PC-9 (cell line): Measurements from ENCODE around the gene ZNF79. TPM values are rescaled to one million over a fixed set of nuclear protein-coding genes. Genes with fewer than 3 reads are reported as not detected.

Experiments used
- BruUV-seq: library from RNA; stranded (reverse); fragments of 400-500 nt; replicated peaks from 2 replicates; lab custom pipeline; 2021; lab: Mats Ljungman, UMichigan
- CTCF ChIA-PET: fragments of 300-600 bp; sonication (Branson Sonifier 250); formaldehyde crosslinking; loops from one replicate; lab custom pipeline; 2022; ENCODE audit warnings: antibody characterized with exemption; lab: Charles Lee
- POLR2A ChIA-PET: fragments of 300-600 bp; sonication (Branson Sonifier 250); formaldehyde crosslinking; loops from one replicate; lab custom pipeline; 2022; ENCODE audit warnings: antibody characterized with exemption; ENCODE audit not compliant: unreplicated experiment; lab: Charles Lee
- DNase-seq, 2 experiments: peaks; one replicate each; pipeline versions ENCODE4 v3.0.0 to v3.0.0-alpha.2; 2015 to 2022; ENCODE audit warnings: mixed read lengths in 1 of 2
- H2AFZ ChIP-seq: fragments of 200-600 bp; sonication (generic); 2 replicates; pipeline ENCODE4 v1.8.1; 2017; ENCODE audit warnings: antibody characterized with exemption
- H3F3A ChIP-seq: fragments of 200-600 bp; sonication (generic); 2 replicates; pipeline ENCODE4 v1.8.1; 2017; ENCODE audit warnings: antibody characterized with exemption, mild to moderate bottlenecking, low read depth; ENCODE audit not compliant: insufficient read depth
- H3K27ac ChIP-seq: fragments of 200-600 bp; sonication (generic); 2 replicates; pipeline ENCODE4 v1.6.1; 2016; ENCODE audit warnings: mixed run types
- H3K27me3 ChIP-seq: fragments of 200-600 bp; sonication (generic); 2 replicates; pipeline ENCODE4 v1.6.1; 2016; ENCODE audit warnings: low read depth, mixed run types; ENCODE audit not compliant: insufficient read depth
- H3K36me3 ChIP-seq: fragments of 200-600 bp; sonication (generic); 2 replicates; pipeline ENCODE4 v1.6.1; 2016; ENCODE audit warnings: low read depth, mixed run types
- H3K4me1 ChIP-seq: fragments of 200-600 bp; sonication (generic); replicated peaks from 2 replicates; pipeline ENCODE4 v1.6.1; 2016; ENCODE audit warnings: mixed run types; ENCODE audit not compliant: insufficient read depth
- H3K4me2 ChIP-seq: fragments of 200-600 bp; sonication (generic); 2 replicates; pipeline ENCODE4 v1.6.1; 2017; ENCODE audit warnings: mixed run types
- H3K4me3 ChIP-seq: fragments of 200-600 bp; sonication (generic); 2 replicates; pipeline ENCODE4 v1.6.1; 2016; ENCODE audit warnings: mixed run types
- H3K79me2 ChIP-seq: fragments of 200-600 bp; sonication (generic); 2 replicates; pipeline ENCODE4 v1.6.1; 2017; ENCODE audit warnings: low read depth, mixed run types
- H3K9me2 ChIP-seq: fragments of 200-600 bp; sonication (generic); 2 replicates; pipeline ENCODE4 v1.8.1; 2017; ENCODE audit warnings: mild to moderate bottlenecking; ENCODE audit not compliant: insufficient read depth
- H3K9me3 ChIP-seq: fragments of 200-600 bp; sonication (generic); 2 replicates; pipeline ENCODE4 v1.8.1; 2016; ENCODE audit warnings: low read depth; ENCODE audit not compliant: insufficient read depth
- H4K20me1 ChIP-seq: fragments of 200-600 bp; sonication (generic); 2 replicates; pipeline ENCODE4 v1.8.1; 2017; ENCODE audit not compliant: insufficient read depth
- CTCF ChIP-seq: fragments of 200-600 bp; sonication (generic); conservative IDR thresholded peaks from 2 replicates; pipeline ENCODE4 v1.6.1; 2017; ENCODE audit warnings: mixed run types, antibody characterized with exemption, mild to moderate bottlenecking, moderate library complexity
- EZH2 ChIP-seq: fragments of 200-600 bp; sonication (generic); IDR thresholded peaks from 2 replicates; pipeline ENCODE4 v1.8.0; 2017; ENCODE audit warnings: antibody characterized with exemption, low read depth
- intact Hi-C: fragments of 100-400 bp; cut with micrococcal nuclease; formaldehyde crosslinking; loops from one replicate; pipeline ENCODE4 v1.10.0; 2022; ENCODE audit not compliant: unreplicated experiment
- total RNA-seq: library from RNA; stranded (reverse); gene quantifications from 2 replicates; pipeline ENCODE4 v1.2.3, GENCODE V29; 2021

ZNF79 gene
- total RNA-seq, 1 experiment from 2014 or later = 5.8 TPM

GRCh38 chr9:127455324-127455992 lies 31.3 kb downstream of the ZNF79 start:
- Histone ChIP-seq H3F3A (peaks cover 7% of the 10 kb centered on the region), H3K9me3 (no peaks in the 10 kb centered on the region), H3K4me1 (peaks cover 6% of the 10 kb centered on the region), H3K79me2 (peaks cover 14% of the 10 kb centered on the region), H3K27ac (no peak overlapping the region), H3K4me2 (no peak overlapping the region), H3K36me3 (peaks cover 12% of the 10 kb centered on the region), H4K20me1 (peaks cover under 1% of the 10 kb centered on the region; the same call in 1 of the 2 replicates), H2AFZ (no peak overlapping the region), H3K9me2 (no peaks in the 10 kb centered on the region), H3K27me3 (no peaks in the 10 kb centered on the region), H3K4me3 (no peak overlapping the region)
- CTCF ChIA-PET = interaction anchor here (0.6 to 1.5 kb wide), 3 partner anchors 19 to 241 kb away, joined by 3 to 7 read pairs (median 4); no protein-coding TSS in a partner anchor
- POLR2A ChIA-PET = interaction anchor here (0.6 kb wide), 2 partner anchors 48 to 58 kb away, joined by 3 to 7 read pairs; no protein-coding TSS in a partner anchor
- intact Hi-C loops = loop anchor here (10.0 kb wide), 1 partner anchor 511 kb away; no protein-coding TSS in a partner anchor
- no peak for TF ChIP-seq EZH2
- peak; percentile 47 for TF ChIP-seq CTCF
- BruUV-seq = no TSS peak
- peak in 1 of 2 experiments; percentile 58 for DNase-seq

GRCh38 chr9:127457191-127457878 lies 33.2 kb downstream of the ZNF79 start:
- Histone ChIP-seq H3K27ac (no peak overlapping the region), H3F3A (no peaks in the 10 kb centered on the region), H4K20me1 (no peaks in the 10 kb centered on the region), H3K4me1 (peaks cover 5% of the 10 kb centered on the region), H3K9me2 (no peaks in the 10 kb centered on the region), H3K9me3 (no peaks in the 10 kb centered on the region), H3K79me2 (peaks cover 5% of the 10 kb centered on the region; the same call in 1 of the 2 replicates), H3K4me3 (no peak overlapping the region), H3K36me3 (0 out of 2 replicates have a peak, but pooled peaks cover 7% of the 10 kb centered on the region), H3K4me2 (no peak overlapping the region), H3K27me3 (no peaks in the 10 kb centered on the region), H2AFZ (no peak overlapping the region)
- no peak for DNase-seq
- BruUV-seq = no TSS peak
- POLR2A ChIA-PET = interaction anchor here (0.6 kb wide), 1 partner anchor 251 kb away, joined by 5 read pairs; no protein-coding TSS in a partner anchor
- CTCF ChIA-PET = interaction anchor here (0.5 to 0.6 kb wide), 2 partner anchors 42 to 241 kb away, joined by 3 read pairs; no protein-coding TSS in a partner anchor
- intact Hi-C loops = loop anchor here (10.0 kb wide), 1 partner anchor 513 kb away; no protein-coding TSS in a partner anchor
- TF ChIP-seq EZH2 (no peak), CTCF (no peak)

GRCh38 chr9:127458921-127459320 lies 34.7 kb downstream of the ZNF79 start:
- H3K27me3 ChIP-seq = no peaks in the 10 kb centered on the region
- POLR2A ChIA-PET = interaction anchor here (0.6 kb wide), 1 partner anchor 10 kb away, joined by 3 read pairs; no protein-coding TSS in a partner anchor
- H3K36me3 ChIP-seq = 0 out of 2 replicates have a peak, but pooled peaks cover 7% of the 10 kb centered on the region
- no peak for DNase-seq
- no peak overlapping the region for H2AFZ ChIP-seq
- TF ChIP-seq EZH2 (no peak), CTCF (no peak)
- H3K9me2 ChIP-seq = no peaks in the 10 kb centered on the region
- BruUV-seq = no TSS peak
- no peaks in the 10 kb centered on the region for H4K20me1 ChIP-seq
- H3F3A ChIP-seq = no peaks in the 10 kb centered on the region
- CTCF ChIA-PET = no interaction called here
- no peak overlapping the region for H3K4me2 ChIP-seq
- no peak overlapping the region for H3K4me3 ChIP-seq
- no peaks in the 10 kb centered on the region for H3K4me1 ChIP-seq
- no peaks in the 10 kb centered on the region for H3K79me2 ChIP-seq
- H3K27ac ChIP-seq = no peak overlapping the region
- H3K9me3 ChIP-seq = no peaks in the 10 kb centered on the region
- intact Hi-C loops = loop anchor here (10.0 kb wide), 1 partner anchor 514 kb away; no protein-coding TSS in a partner anchor
